Neural cell (in vitro differentiated cells): ENCODE data around the gene FOXP4. TPM values are rescaled to one million over a fixed set of nuclear protein-coding genes. Genes with fewer than 3 reads are reported as not detected.

ENCODE experiments used
- H2AFZ ChIP-seq: fragments of 200-600, 300-800 bp; sonication (generic), shearing (Covaris generic); 2 replicates; pipeline ENCODE4 v1.6.0; 2014; ENCODE audit warnings: low read depth, mild to moderate bottlenecking, antibody characterized with exemption, low read length, moderate library complexity
- H3F3A ChIP-seq: fragments of 200-600 bp; shearing (Covaris generic); 2 replicates; pipeline ENCODE4 v1.6.1; 2016; ENCODE audit warnings: mild to moderate bottlenecking, moderate library complexity, mixed read lengths, antibody characterized with exemption, low read length; ENCODE audit not compliant: insufficient read depth, poor library complexity, severe bottlenecking
- H3K27ac ChIP-seq: fragments of 200-600, 300-800 bp; sonication (generic), shearing (Covaris generic); 2 replicates; pipeline ENCODE4 v1.5.1; 2014; ENCODE audit warnings: mild to moderate bottlenecking, low read length, moderate library complexity
- H3K27me3 ChIP-seq: fragments of 300-800, 200-600 bp; sonication (generic), shearing (Covaris generic); 2 replicates; pipeline ENCODE4 v1.6.0; 2014; ENCODE audit warnings: mild to moderate bottlenecking, low read depth, low read length, moderate library complexity; ENCODE audit not compliant: insufficient read depth
- H3K36me3 ChIP-seq: fragments of 300-800, 200-600 bp; sonication (generic), shearing (Covaris generic); 2 replicates; pipeline ENCODE4 v1.5.1; 2014; ENCODE audit warnings: mild to moderate bottlenecking, antibody characterized with exemption, low read length, moderate library complexity; ENCODE audit not compliant: insufficient read depth
- H3K4me2 ChIP-seq: fragments of 300-800, 200-600 bp; sonication (generic), shearing (Covaris generic); 2 replicates; pipeline ENCODE4 v1.6.0; 2014; ENCODE audit warnings: mild to moderate bottlenecking, low read length
- H3K4me3 ChIP-seq: fragments of 300-800, 200-600 bp; sonication (generic), shearing (Covaris generic); 2 replicates; pipeline ENCODE4 v1.5.1; 2014; ENCODE audit warnings: mild to moderate bottlenecking, low read length, moderate library complexity
- H3K79me2 ChIP-seq: fragments of 200-600 bp; shearing (Covaris generic); replicated peaks from 2 replicates; pipeline ENCODE4 v1.6.0; 2014; ENCODE audit warnings: mild to moderate bottlenecking, low read length, moderate library complexity; ENCODE audit not compliant: insufficient read depth
- H3K9ac ChIP-seq: fragments of 300-800, 200-600 bp; sonication (generic), shearing (Covaris generic); 2 replicates; pipeline ENCODE4 v1.6.1; 2016; ENCODE audit warnings: mild to moderate bottlenecking, low read length, mixed read lengths
- H3K9me2 ChIP-seq: fragments of 200-600 bp; shearing (Covaris generic); 2 replicates; pipeline ENCODE4 v1.6.1; 2016; ENCODE audit warnings: mild to moderate bottlenecking, low read length, mixed read lengths; ENCODE audit not compliant: insufficient read depth
- H3K9me3 ChIP-seq: fragments of 200-600, 300-800 bp; sonication (generic), shearing (Covaris generic); 2 replicates; pipeline ENCODE4 v1.6.1; 2016; ENCODE audit warnings: mild to moderate bottlenecking, mixed run types, low read length, moderate library complexity, mixed read lengths
- H4K20me1 ChIP-seq: fragments of 200-600 bp; shearing (Covaris generic); 2 replicates; pipeline ENCODE4 v1.6.1; 2016; ENCODE audit warnings: mild to moderate bottlenecking, mixed run types; ENCODE audit not compliant: insufficient read depth
- EP300 ChIP-seq: fragments of 450-650 bp; conservative IDR thresholded peaks from 2 replicates; pipeline ENCODE4 v1.6.1; 2014; ENCODE audit warnings: antibody characterized with exemption, mild to moderate bottlenecking, moderate library complexity; ENCODE audit not compliant: poor library complexity, severe bottlenecking
- EZH2 ChIP-seq: fragments of 200-600, 300-800 bp; shearing (Covaris generic), sonication (generic); IDR thresholded peaks from 2 replicates; pipeline ENCODE4 v1.6.1; 2014; ENCODE audit warnings: antibody characterized with exemption, low read length, borderline replicate concordance, mild to moderate bottlenecking; ENCODE audit not compliant: insufficient read depth, poor library complexity, severe bottlenecking
- MXI1 ChIP-seq: fragments of 450-650 bp; conservative IDR thresholded peaks from 2 replicates; pipeline ENCODE4 v1.6.1; 2014; ENCODE audit warnings: antibody characterized with exemption, mild to moderate bottlenecking; ENCODE audit not compliant: poor library complexity, severe bottlenecking
- POLR2AphosphoS5 ChIP-seq: IDR thresholded peaks from 2 replicates; pipeline ENCODE4 v1.6.1; 2012
- RAD21 ChIP-seq: fragments of 450-650 bp; conservative IDR thresholded peaks from 2 replicates; pipeline ENCODE4 v1.6.1; 2014; ENCODE audit warnings: antibody characterized with exemption, mild to moderate bottlenecking, moderate library complexity
- SMC3 ChIP-seq: fragments of 450-650 bp; conservative IDR thresholded peaks from 2 replicates; pipeline ENCODE4 v1.6.1; 2014; ENCODE audit warnings: antibody characterized with exemption, mild to moderate bottlenecking, moderate library complexity; ENCODE audit not compliant: poor library complexity
- TAF1 ChIP-seq: IDR thresholded peaks from 2 replicates; pipeline ENCODE4 v1.6.1; 2012; ENCODE audit warnings: low read depth
- polyA plus RNA-seq: library from polyadenylated mRNA; depleted of rRNA; stranded (reverse); fragments of >200 nt; gene quantifications from 2 replicates; pipeline ENCODE4 v1.2.3, GENCODE V29; 2014
- TF ChIP-seq, protein P1 (sequence below): IDR thresholded peaks from 2 replicates; pipeline ENCODE4 v1.6.1; 2012; ENCODE audit warnings: borderline replicate concordance
- TF ChIP-seq, protein P2 (sequence below): fragments of 450-650 bp; IDR thresholded peaks from 2 replicates; pipeline ENCODE4 v1.5.1; 2014; ENCODE audit warnings: antibody characterized with exemption, mild to moderate bottlenecking, moderate library complexity; ENCODE audit not compliant: poor library complexity, severe bottlenecking

The FOXP4 gene
- polyA plus RNA-seq, 1 donor from 2014 or later, result 7.1 TPM

DNA sequence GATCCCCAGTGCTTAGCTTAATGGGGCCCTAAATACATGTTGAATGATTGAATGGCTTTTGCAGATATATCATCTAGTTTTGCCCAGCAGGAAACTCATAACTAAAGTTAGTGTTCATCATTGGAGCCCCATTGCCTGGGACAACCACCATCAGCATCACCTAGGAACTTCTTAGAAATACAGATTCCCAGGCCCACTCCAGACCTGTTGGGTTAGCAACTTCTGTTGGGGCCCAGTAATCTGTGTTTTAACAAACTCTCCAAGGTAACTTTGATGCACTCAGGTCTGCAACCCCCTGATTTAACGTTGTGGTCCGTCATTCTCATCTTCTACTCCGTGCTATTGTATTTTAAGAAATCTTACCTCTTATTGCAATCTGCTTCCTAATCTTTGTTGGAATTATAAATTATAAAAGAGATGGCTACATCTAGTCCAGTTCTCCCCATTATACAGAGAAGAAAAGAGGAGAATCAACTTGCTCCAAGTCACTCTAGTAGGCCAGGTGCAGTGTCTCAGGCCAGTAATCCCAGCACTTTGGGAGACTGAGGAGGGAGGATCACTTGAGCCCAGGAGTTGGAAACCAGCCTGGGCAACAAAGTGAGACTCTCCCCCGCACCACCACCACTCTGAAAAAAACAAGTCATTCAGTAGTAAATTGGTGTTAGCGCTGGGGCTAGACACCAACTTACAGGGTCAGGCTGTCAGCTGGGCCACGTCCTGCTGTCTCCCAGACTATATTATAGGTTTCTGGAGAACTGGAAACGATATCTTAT, 13.7 kb downstream of the FOXP4 start:
- Histone ChIP-seq H3K4me2 (no peak overlapping the region), H3K27me3 (no peaks in the 10 kb centered on the region), H2AFZ (no peak overlapping the region), H4K20me1 (peaks cover 10% of the 10 kb centered on the region), H3K9me3 (no peaks in the 10 kb centered on the region), H3K9me2 (no peaks in the 10 kb centered on the region), H3K79me2 (peaks cover 78% of the 10 kb centered on the region), H3K4me3 (peak overlapping the region; percentile 51), H3K9ac (no peak overlapping the region), H3K36me3 (no peaks in the 10 kb centered on the region), H3F3A (no peaks in the 10 kb centered on the region), H3K27ac (no peak overlapping the region)
- TF ChIP-seq EZH2 (no peak), MXI1 (no peak), POLR2AphosphoS5 (no peak), EP300 (no peak), SMC3 (no peak), RAD21 (no peak), TAF1 (no peak)
- TF ChIP-seq, protein P1, sequence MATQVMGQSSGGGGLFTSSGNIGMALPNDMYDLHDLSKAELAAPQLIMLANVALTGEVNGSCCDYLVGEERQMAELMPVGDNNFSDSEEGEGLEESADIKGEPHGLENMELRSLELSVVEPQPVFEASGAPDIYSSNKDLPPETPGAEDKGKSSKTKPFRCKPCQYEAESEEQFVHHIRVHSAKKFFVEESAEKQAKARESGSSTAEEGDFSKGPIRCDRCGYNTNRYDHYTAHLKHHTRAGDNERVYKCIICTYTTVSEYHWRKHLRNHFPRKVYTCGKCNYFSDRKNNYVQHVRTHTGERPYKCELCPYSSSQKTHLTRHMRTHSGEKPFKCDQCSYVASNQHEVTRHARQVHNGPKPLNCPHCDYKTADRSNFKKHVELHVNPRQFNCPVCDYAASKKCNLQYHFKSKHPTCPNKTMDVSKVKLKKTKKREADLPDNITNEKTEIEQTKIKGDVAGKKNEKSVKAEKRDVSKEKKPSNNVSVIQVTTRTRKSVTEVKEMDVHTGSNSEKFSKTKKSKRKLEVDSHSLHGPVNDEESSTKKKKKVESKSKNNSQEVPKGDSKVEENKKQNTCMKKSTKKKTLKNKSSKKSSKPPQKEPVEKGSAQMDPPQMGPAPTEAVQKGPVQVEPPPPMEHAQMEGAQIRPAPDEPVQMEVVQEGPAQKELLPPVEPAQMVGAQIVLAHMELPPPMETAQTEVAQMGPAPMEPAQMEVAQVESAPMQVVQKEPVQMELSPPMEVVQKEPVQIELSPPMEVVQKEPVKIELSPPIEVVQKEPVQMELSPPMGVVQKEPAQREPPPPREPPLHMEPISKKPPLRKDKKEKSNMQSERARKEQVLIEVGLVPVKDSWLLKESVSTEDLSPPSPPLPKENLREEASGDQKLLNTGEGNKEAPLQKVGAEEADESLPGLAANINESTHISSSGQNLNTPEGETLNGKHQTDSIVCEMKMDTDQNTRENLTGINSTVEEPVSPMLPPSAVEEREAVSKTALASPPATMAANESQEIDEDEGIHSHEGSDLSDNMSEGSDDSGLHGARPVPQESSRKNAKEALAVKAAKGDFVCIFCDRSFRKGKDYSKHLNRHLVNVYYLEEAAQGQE, result no peak
- TF ChIP-seq, protein P2, sequence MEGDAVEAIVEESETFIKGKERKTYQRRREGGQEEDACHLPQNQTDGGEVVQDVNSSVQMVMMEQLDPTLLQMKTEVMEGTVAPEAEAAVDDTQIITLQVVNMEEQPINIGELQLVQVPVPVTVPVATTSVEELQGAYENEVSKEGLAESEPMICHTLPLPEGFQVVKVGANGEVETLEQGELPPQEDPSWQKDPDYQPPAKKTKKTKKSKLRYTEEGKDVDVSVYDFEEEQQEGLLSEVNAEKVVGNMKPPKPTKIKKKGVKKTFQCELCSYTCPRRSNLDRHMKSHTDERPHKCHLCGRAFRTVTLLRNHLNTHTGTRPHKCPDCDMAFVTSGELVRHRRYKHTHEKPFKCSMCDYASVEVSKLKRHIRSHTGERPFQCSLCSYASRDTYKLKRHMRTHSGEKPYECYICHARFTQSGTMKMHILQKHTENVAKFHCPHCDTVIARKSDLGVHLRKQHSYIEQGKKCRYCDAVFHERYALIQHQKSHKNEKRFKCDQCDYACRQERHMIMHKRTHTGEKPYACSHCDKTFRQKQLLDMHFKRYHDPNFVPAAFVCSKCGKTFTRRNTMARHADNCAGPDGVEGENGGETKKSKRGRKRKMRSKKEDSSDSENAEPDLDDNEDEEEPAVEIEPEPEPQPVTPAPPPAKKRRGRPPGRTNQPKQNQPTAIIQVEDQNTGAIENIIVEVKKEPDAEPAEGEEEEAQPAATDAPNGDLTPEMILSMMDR, result no peak

DNA sequence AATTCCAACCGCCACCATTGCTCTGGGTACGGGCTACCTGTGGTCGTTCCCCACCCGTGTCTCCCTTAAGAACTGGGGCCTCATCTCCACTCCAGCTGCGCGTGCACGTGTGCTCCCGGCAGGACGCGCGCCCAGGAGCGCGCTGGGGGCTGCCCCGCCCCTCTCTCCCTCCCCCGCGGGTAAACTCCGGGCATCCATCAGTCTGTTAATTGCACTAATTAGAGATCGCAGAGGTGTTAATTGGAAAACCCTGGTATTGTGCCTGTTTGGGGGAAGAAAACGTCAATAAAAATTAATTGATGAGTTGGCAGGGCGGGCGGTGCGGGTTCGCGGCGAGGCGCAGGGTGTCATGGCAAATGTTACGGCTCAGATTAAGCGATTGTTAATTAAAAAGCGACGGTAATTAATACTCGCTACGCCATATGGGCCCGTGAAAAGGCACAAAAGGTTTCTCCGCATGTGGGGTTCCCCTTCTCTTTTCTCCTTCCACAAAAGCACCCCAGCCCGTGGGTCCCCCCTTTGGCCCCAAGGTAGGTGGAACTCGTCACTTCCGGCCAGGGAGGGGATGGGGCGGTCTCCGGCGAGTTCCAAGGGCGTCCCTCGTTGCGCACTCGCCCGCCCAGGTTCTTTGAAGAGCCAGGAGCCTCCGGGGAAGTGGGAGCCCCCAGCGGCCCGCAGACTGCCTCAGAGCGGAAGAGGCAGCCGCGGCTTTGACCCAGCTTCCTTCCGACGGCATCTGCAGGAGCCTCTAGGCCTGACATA, 14.4 kb downstream of the FOXP4 start:
- TF ChIP-seq, protein P2, result no peak
- TF ChIP-seq MXI1 (no peak), TAF1 (no peak), EZH2 (no peak), EP300 (no peak), RAD21 (no peak), SMC3 (no peak)
- TF ChIP-seq, protein P1, result no peak
- Histone ChIP-seq H2AFZ (no peak overlapping the region), H3K9me3 (no peaks in the 10 kb centered on the region), H3K36me3 (no peaks in the 10 kb centered on the region), H3K27me3 (no peaks in the 10 kb centered on the region), H3K27ac (no peak overlapping the region), H4K20me1 (peaks cover 9% of the 10 kb centered on the region), H3K79me2 (peaks cover 77% of the 10 kb centered on the region), H3K9ac (peak overlapping the region; percentile 5), H3K9me2 (no peaks in the 10 kb centered on the region), H3F3A (no peaks in the 10 kb centered on the region), H3K4me2 (no peak overlapping the region), H3K4me3 (peak overlapping the region; percentile 51)
